ENCODE results near the gene TREX2. TPM values are rescaled to one million over a fixed set of nuclear protein-coding genes. Genes with fewer than 3 reads are reported as not detected.

The TREX2 gene
- total and polyA plus RNA-seq, 2 donors (not counting 1 experiment from before 2014, with no cell fraction given): 3.3 to 3.8 TPM

GRCh38 chrX:153493085-153493484, 47.2 kb upstream of the TREX2 start:
- Mint-ChIP-seq H3K27me3 (no peaks in the 10 kb centered on the region), H3K4me1 (no peaks in the 10 kb centered on the region), H3K9me3 (ENCODE audit: insufficient read depth) (no peaks in the 10 kb centered on the region), H3K27ac (no peak overlapping the region), H3K4me3 (no peak overlapping the region)
- peaks cover 0 to 11% (median 3%) of the 10 kb centered on the region in 4 experiments for H3K27me3 ChIP-seq (replicated peaks in 1 of 4; ENCODE audit: control extremely low read depth in 1 of 4, control insufficient read depth in 3 of 4, insufficient read depth in 4 of 4, low read length in 3 of 4)
- H3K27ac ChIP-seq (ENCODE audit: low read length in 2 of 2): no peak overlapping the region
- no peak overlapping the region for H3K4me3 ChIP-seq (ENCODE audit: control extremely low read depth in 1 of 5, extremely low read depth in 1 of 5, insufficient read depth in 1 of 5, low read depth in 2 of 5, low read length in 4 of 5)
- no peaks in the 10 kb centered on the region for H3K36me3 ChIP-seq (replicated peaks in 1 of 2; ENCODE audit: control extremely low read depth in 1 of 2, control insufficient read depth in 1 of 2, extremely low read depth in 1 of 2, insufficient read depth in 2 of 2, low read length in 1 of 2)
- H2AFZ ChIP-seq (ENCODE audit: insufficient read depth, low read depth, low read length, poor library complexity, severe bottlenecking): no peak overlapping the region
- TF ChIP-seq CTCF (IDR thresholded peaks at IDR 0.05) (no peak), EZH2 (IDR thresholded peaks at IDR 0.05; ENCODE audit: borderline replicate concordance, insufficient read depth, low read depth, low read length, poor library complexity, severe bottlenecking) (no peak)
- H3K9ac ChIP-seq (ENCODE audit: low read length): no peak overlapping the region
- intact Hi-C loops (cut with micrococcal nuclease): no loop called here
- POLR2A ChIA-PET: no interaction called here
- CTCF ChIA-PET: no interaction called here
- no peak overlapping the region for H3K4me2 ChIP-seq (replicated peaks; ENCODE audit: low read depth, low read length, poor library complexity, severe bottlenecking)
- WGBS (ENCODE audit: insufficient coverage): 91% methylated on average over 3 of the region's 11 CpGs
- DNase-seq: no peak
- ATAC-seq (ENCODE audit: low read depth): no peak
- no peaks in the 10 kb centered on the region for H3K9me3 ChIP-seq (ENCODE audit: control extremely low read depth in 1 of 3, control insufficient read depth in 2 of 3, insufficient read depth in 1 of 3, low read length in 2 of 3)
- no peaks in the 10 kb centered on the region for H3K4me1 ChIP-seq (ENCODE audit: control insufficient read depth in 2 of 2, insufficient read depth in 2 of 2, low read length in 2 of 2)
- H3K79me2 ChIP-seq (ENCODE audit: control insufficient read depth, insufficient read depth, low read length): no peaks in the 10 kb centered on the region
- H4K20me1 ChIP-seq (ENCODE audit: control insufficient read depth, insufficient read depth, low read length, poor library complexity, severe bottlenecking): no peaks in the 10 kb centered on the region

- H3K4me2 ChIP-seq (replicated peaks; ENCODE audit: low read depth, low read length, poor library complexity, severe bottlenecking): no peak overlapping the region
- Mint-ChIP-seq H3K4me3 (no peak overlapping the region), H3K4me1 (no peaks in the 10 kb centered on the region), H3K27me3 (no peaks in the 10 kb centered on the region), H3K27ac (no peak overlapping the region), H3K9me3 (ENCODE audit: insufficient read depth) (no peaks in the 10 kb centered on the region)
- intact Hi-C loops (cut with micrococcal nuclease): no loop called here
- H3K4me3 ChIP-seq (ENCODE audit: control extremely low read depth in 1 of 5, extremely low read depth in 1 of 5, insufficient read depth in 1 of 5, low read depth in 2 of 5, low read length in 4 of 5): no peak overlapping the region
- no peaks in the 10 kb centered on the region for H3K79me2 ChIP-seq (ENCODE audit: control insufficient read depth, insufficient read depth, low read length)
- no peaks in the 10 kb centered on the region for H3K9me3 ChIP-seq (ENCODE audit: control extremely low read depth in 1 of 3, control insufficient read depth in 2 of 3, insufficient read depth in 1 of 3, low read length in 2 of 3)
- no peaks in the 10 kb centered on the region for H3K4me1 ChIP-seq (ENCODE audit: control insufficient read depth in 2 of 2, insufficient read depth in 2 of 2, low read length in 2 of 2)
- no peaks in the 10 kb centered on the region for H4K20me1 ChIP-seq (ENCODE audit: control insufficient read depth, insufficient read depth, low read length, poor library complexity, severe bottlenecking)
- no peak overlapping the region for H3K9ac ChIP-seq (ENCODE audit: low read length)
- H3K27me3 ChIP-seq (replicated peaks in 1 of 4; ENCODE audit: control extremely low read depth in 1 of 4, control insufficient read depth in 3 of 4, insufficient read depth in 4 of 4, low read length in 3 of 4): peaks cover 0 to 11% (median 3%) of the 10 kb centered on the region in 4 experiments
- WGBS (ENCODE audit: insufficient coverage): 85% methylated on average over 8 of the region's 12 CpGs
- H3K27ac ChIP-seq (ENCODE audit: low read length in 2 of 2): no peak overlapping the region
- TF ChIP-seq EZH2 (IDR thresholded peaks at IDR 0.05; ENCODE audit: borderline replicate concordance, insufficient read depth, low read depth, low read length, poor library complexity, severe bottlenecking) (no peak), CTCF (IDR thresholded peaks at IDR 0.05) (no peak)
- H2AFZ ChIP-seq (ENCODE audit: insufficient read depth, low read depth, low read length, poor library complexity, severe bottlenecking): no peak overlapping the region
- no peak for DNase-seq
- ATAC-seq (ENCODE audit: low read depth): no peak
- ChIA-PET POLR2A (no interaction called here), CTCF (no interaction called here)
- H3K36me3 ChIP-seq (replicated peaks in 1 of 2; ENCODE audit: control extremely low read depth in 1 of 2, control insufficient read depth in 1 of 2, extremely low read depth in 1 of 2, insufficient read depth in 2 of 2, low read length in 1 of 2): no peaks in the 10 kb centered on the region
Measured at GRCh38 chrX:153492543-153492942, 46.7 kb upstream of the TREX2 start.
